Tibial nerve (tissue), 4 donors: Measurements from ENCODE around the gene PYCR2. TPM values are rescaled to one million over a fixed set of nuclear protein-coding genes. Genes with fewer than 3 reads are reported as not detected.

Experiments used
- DNase-seq, 2 donors: peaks; one replicate each; pipeline ENCODE4 v3.0.0-alpha.2; 2019; ENCODE audit warnings: low spot score in 2 of 2
- H3K27ac ChIP-seq, 4 donors: fragments of 200-600 bp; sonication (generic) in 3 of 4; one replicate each; pipeline ENCODE4 v1.5.1; 2017 to 2019; ENCODE audit warnings: mild to moderate bottlenecking in 1 of 4
- H3K27me3 ChIP-seq, 2 donors: fragments of 200-600 bp; sonication (generic) in 1 of 2; one replicate each; pipeline versions ENCODE4 v1.5.1 to v1.6.0; 2017 to 2019
- H3K36me3 ChIP-seq, 3 donors: fragments of 200-600 bp; sonication (generic); one replicate each; pipeline ENCODE4 v1.5.1; 2018 to 2019
- H3K4me1 ChIP-seq, 4 donors: fragments of 200-600 bp; sonication (generic) in 3 of 4; one replicate each; pipeline ENCODE4 v1.5.1; 2017 to 2019
- H3K4me3 ChIP-seq, 4 donors: fragments of 200-600 bp; sonication (generic) in 3 of 4; one replicate each; pipeline ENCODE4 v1.5.1; 2017 to 2019; ENCODE audit warnings: mild to moderate bottlenecking in 1 of 4, moderate library complexity in 1 of 4
- H3K9me3 ChIP-seq, 4 donors: fragments of 200-600 bp; sonication (generic) in 3 of 4; one replicate each; pipeline ENCODE4 v1.5.1; 2017 to 2019
- EP300 ChIP-seq, 2 donors: sonication (generic); formaldehyde crosslinking; IDR thresholded peaks; one replicate each; pipeline ENCODE4 v1.6.1; 2017; ENCODE audit warnings: antibody characterized with exemption in 2 of 2, mild to moderate bottlenecking in 1 of 2
- POLR2A ChIP-seq, 2 donors: fragments of 450-650 bp; IDR thresholded peaks; one replicate each; pipeline ENCODE4 v1.6.1; 2017; ENCODE audit warnings: antibody characterized with exemption in 2 of 2, mild to moderate bottlenecking in 2 of 2, moderate library complexity in 2 of 2
- WGBS, 2 donors: methylation state at CpG; one replicate each; pipeline ENCODE4 v1.1.5; 2018; 5-methylcytosine and 5-hydroxymethylcytosine counted together
- small RNA-seq: library from RNA; depleted of rRNA; stranded (forward); fragments of <200 nt; gene quantifications from one replicate; pipeline ENCODE3, GENCODE V24; 2016
- total RNA-seq, 4 donors: library from RNA; depleted of rRNA; stranded (reverse); fragments of >200 nt; gene quantifications; one replicate each; pipeline ENCODE4 v1.1.0, GENCODE V29; 2016
- TF ChIP-seq, protein P1 (sequence below), 5 experiments: fragments of 200-600 bp in 3 of 5; fragments of 450-650 bp in 2 of 5; sonication (generic) in 3 of 5; IDR thresholded peaks; one replicate each; pipeline ENCODE4 v1.5.1; 2016 to 2019; ENCODE audit warnings: antibody characterized with exemption in 5 of 5, mild to moderate bottlenecking in 3 of 5, moderate library complexity in 2 of 5

Gene PYCR2
- total RNA-seq, 4 donors from 2014 or later: 54.2 to 80.8 (median 59.0) TPM

DNA sequence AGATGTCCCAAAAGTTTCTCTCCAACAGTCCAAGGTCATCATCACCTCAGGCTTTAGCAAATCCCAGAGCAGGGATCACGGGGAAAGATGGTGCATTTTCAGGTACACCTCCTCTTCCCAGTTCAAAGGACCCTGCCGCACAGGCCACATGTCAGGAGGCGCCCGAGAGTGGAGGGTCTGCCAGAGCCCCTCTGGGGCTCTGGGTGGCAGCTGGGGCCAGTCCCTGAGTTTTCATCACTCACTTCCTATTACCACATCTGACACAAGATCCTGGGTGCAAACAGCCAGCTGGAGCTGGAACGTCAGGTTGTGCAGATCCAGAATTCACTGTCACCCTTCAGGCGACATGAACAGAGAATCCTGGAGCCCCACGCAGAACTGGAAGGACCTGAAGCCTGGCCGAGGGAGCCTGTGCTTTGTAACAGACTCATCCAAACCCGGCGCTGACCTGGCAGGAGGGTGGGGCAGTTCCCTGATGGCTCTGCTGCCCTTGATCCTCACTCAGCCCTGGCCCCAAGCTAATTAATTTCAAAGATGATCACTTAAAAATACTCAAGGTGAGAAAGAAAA, 50.7 kb downstream of the PYCR2 start:
- no peak overlapping the region for H3K27ac ChIP-seq
- no peaks in the 10 kb centered on the region for H3K9me3 ChIP-seq
- no peaks in the 10 kb centered on the region for H3K27me3 ChIP-seq
- peaks cover 0 to 87% (median 18%) of the 10 kb centered on the region in 3 donors for H3K36me3 ChIP-seq
- TF ChIP-seq POLR2A (IDR thresholded peaks at IDR 0.05) (no peak), EP300 (IDR thresholded peaks at IDR 0.05) (no peak)
- TF ChIP-seq, protein P1, sequence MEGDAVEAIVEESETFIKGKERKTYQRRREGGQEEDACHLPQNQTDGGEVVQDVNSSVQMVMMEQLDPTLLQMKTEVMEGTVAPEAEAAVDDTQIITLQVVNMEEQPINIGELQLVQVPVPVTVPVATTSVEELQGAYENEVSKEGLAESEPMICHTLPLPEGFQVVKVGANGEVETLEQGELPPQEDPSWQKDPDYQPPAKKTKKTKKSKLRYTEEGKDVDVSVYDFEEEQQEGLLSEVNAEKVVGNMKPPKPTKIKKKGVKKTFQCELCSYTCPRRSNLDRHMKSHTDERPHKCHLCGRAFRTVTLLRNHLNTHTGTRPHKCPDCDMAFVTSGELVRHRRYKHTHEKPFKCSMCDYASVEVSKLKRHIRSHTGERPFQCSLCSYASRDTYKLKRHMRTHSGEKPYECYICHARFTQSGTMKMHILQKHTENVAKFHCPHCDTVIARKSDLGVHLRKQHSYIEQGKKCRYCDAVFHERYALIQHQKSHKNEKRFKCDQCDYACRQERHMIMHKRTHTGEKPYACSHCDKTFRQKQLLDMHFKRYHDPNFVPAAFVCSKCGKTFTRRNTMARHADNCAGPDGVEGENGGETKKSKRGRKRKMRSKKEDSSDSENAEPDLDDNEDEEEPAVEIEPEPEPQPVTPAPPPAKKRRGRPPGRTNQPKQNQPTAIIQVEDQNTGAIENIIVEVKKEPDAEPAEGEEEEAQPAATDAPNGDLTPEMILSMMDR (IDR thresholded peaks at IDR 0.05): no peak
- DNase-seq: no peak
- no peak overlapping the region for H3K4me3 ChIP-seq
- 81 to 89% methylated on average over 10 of the region's 10 CpGs for WGBS, 2 donors
- H3K4me1 ChIP-seq: peaks cover 0 to 20% (median 11%) of the 10 kb centered on the region in 4 donors

DNA sequence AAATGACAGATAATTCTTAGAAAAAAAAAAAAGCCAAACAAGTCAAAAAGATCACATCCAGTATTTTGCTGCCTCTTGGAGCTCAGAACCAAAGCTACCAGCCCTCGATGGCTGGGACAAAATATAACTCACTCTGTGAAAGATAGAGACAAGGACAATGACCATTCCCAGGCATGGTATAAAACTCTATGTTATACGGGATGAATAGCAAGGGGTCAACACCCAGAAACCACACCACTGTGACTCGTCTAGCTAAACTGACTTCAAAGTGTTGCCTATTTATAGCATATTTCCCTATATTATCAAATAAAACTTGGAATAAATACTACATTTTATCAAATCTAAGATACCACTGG, 52.0 kb downstream of the PYCR2 start:
- H3K27me3 ChIP-seq: no peaks in the 10 kb centered on the region
- H3K4me3 ChIP-seq: no peak overlapping the region
- WGBS, 2 donors: 66 to 69% methylated on average over 3 of the region's 3 CpGs
- TF ChIP-seq EP300 (IDR thresholded peaks at IDR 0.05) (no peak), POLR2A (IDR thresholded peaks at IDR 0.05) (no peak)
- TF ChIP-seq, protein P1 (IDR thresholded peaks at IDR 0.05): no peak
- DNase-seq: no peak
- no peaks in the 10 kb centered on the region for H3K9me3 ChIP-seq
- H3K27ac ChIP-seq: no peak overlapping the region
- H3K4me1 ChIP-seq: peaks cover 0 to 7% (median 0%) of the 10 kb centered on the region in 4 donors
- peaks cover 0 to 97% (median 25%) of the 10 kb centered on the region in 3 donors for H3K36me3 ChIP-seq

DNA sequence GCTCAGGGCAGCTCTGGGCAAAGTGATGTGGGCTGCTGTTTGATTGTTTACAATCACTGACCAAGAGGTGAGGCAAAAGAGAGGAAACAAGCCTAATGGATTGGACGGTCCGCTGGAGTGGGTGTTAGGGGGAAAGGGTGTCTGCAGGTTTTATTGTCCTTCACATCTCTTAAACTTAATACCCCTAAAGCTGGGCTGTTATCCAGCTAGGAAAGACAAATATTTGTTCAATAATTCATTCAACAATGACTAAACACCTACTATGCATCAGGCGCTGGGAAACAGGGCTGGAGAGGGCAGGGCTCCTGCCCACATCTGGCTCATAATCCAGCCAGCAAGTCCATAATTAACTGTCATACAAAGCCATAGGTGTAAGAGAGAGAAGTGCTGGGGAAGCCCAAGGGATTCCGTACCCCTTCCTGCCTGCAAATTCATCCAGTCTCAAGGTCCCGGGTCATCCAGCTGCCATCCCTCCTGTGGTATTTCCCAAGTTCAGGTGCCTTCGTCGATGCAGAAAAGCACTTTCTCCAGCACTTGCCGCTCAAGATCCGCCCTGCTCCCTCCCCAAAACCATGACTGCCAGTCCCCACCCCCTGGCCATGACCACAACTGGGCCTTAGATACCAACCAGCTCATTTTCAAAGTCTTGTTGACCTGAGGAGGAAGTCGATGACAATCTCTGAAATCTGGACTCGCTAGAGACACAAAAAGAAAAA, 52.5 kb downstream of the PYCR2 start:
- TF ChIP-seq EP300 (IDR thresholded peaks at IDR 0.05): no peak
- TF ChIP-seq, protein P1 (IDR thresholded peaks at IDR 0.05): no peak
- TF ChIP-seq POLR2A (IDR thresholded peaks at IDR 0.05): no peak
- Histone ChIP-seq H3K27ac (no peak overlapping the region), H3K36me3 (peaks cover 0 to 97% (median 26%) of the 10 kb centered on the region in 3 donors), H3K9me3 (no peaks in the 10 kb centered on the region), H3K4me3 (no peak overlapping the region), H3K27me3 (no peaks in the 10 kb centered on the region), H3K4me1 (peaks cover 0 to 3% (median under 1%) of the 10 kb centered on the region in 4 donors)
- WGBS, 2 donors: 71 to 80% methylated on average over 11 of the region's 11 CpGs
- no peak for DNase-seq

DNA sequence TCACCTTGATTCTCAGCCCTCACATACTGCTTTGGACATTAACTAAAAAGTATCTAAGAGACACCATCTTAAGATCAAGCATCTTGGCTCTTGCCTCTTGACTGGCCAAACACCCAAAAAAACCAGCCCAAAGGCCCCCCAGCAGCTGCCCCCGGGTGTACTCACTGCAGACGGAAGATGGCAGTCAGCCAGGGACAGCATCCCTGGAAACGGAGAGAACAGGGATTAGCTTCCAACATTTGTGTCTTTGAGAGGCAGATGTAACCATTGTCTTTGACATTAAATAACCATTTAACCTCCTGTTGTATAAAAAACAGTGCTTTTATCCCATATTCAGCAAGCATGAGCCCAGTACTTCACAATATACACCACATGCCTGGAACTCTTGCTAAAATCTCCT, 53.1 kb downstream of the PYCR2 start:
- no peaks in the 10 kb centered on the region for H3K9me3 ChIP-seq
- peaks cover 0 to 98% (median 32%) of the 10 kb centered on the region in 3 donors for H3K36me3 ChIP-seq
- no peak overlapping the region for H3K27ac ChIP-seq
- H3K4me3 ChIP-seq: no peak overlapping the region
- TF ChIP-seq POLR2A (IDR thresholded peaks at IDR 0.05): no peak
- no peak for TF ChIP-seq EP300 (IDR thresholded peaks at IDR 0.05)
- TF ChIP-seq, protein P1 (IDR thresholded peaks at IDR 0.05): no peak
- H3K27me3 ChIP-seq: no peaks in the 10 kb centered on the region
- no peak for DNase-seq
- WGBS, 2 donors: 58 to 61% methylated on average over 3 of the region's 3 CpGs
- peaks cover 0 to 5% (median 0%) of the 10 kb centered on the region in 4 donors for H3K4me1 ChIP-seq

Small RNA genes lying within 50 kb of the gene (small RNA-seq; reads per million reads assigned to genes)
- gene AL117348.1 (not detected), gene NDUFA3P3 (not detected)

Other genes with a start within 250 kb of the PYCR2 start
- gene SRP9, start 146.4 kb downstream of the PYCR2 start, total RNA-seq: 100 to 1,000 TPM; 130 to 178 (median 146) TPM
- 100 to 1,000 TPM in 3 of 4 donors, 10 to 100 TPM in 1; 80.1 to 203 (median 133) TPM for gene EPHX1, start 114.1 kb downstream of the PYCR2 start, total RNA-seq
- gene TMEM63A, start 41.9 kb downstream of the PYCR2 start, total RNA-seq: 10 to 100 TPM; 63.2 to 91.5 (median 66.7) TPM
- gene LEFTY1, start 35.1 kb downstream of the PYCR2 start, total RNA-seq: under 1 TPM in 1 of 4 donors, not detected in 3; 0.20 TPM
- not detected for gene LEFTY2, start 17.0 kb upstream of the PYCR2 start, total RNA-seq
- 10 to 100 TPM; 15.0 to 27.5 (median 23.7) TPM for gene SDE2, start 75.1 kb upstream of the PYCR2 start, total RNA-seq
- gene H3-3A, start 138.5 kb upstream of the PYCR2 start, total RNA-seq: 100 to 1,000 TPM; 193 to 204 (median 197) TPM